Measurements from ENCODE around the gene SLC7A5. TPM values are rescaled to one million over a fixed set of nuclear protein-coding genes. Genes with fewer than 3 reads are reported as not detected.

Gene SLC7A5
- total and polyA plus RNA-seq, 2 of the 13 experiments (the other 11 are each of a cell fraction or from before 2014, with no cell fraction given) = 79.6 to 155 TPM

DNA sequence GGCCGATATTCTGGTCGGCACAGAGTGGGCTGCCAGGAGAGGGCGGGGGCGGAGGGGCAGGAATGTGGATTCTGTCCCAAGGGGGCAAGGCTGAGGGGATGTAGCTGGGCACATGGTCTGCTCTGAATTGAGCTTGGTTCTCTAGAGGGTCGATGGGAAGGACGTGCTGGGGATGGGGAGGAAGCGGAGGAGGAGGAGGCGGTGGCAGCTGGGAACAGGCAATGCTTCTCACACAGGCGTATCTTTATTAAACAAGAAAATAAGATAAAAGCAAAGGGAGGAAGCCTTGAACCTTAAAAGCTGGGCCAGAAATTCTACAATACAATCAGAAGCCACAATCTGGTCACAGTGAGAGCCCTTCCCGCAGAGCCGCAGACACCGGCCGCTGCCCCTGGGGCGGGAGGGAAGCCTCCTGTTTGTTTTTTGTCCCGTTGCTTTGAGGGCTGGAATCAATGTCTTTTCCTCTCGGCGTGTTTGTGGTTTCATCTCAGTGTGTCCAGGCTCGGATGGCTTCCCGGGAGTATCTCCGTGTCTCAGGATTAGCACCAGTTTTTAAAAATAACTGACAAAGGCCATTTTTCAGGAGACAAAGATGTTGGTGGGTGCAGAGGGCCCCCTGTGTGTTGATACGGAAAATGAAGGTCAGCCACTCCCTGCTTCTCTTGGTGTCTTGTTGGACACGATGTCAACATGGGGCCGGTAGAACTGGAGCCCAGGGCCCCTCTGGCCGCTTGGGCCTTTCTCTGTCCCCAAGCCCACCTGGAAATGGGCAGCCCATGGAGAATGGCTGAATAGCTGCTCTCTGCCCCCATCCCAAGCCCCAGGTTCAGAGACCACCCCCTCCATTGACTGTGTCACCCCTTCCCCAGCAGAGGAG, 12.3 kb upstream of the SLC7A5 start (continued):
- TF ChIP-seq E2F5 (CRISPR knock-in tag; conservative IDR thresholded peaks at IDR 0.05) (no peak), ASH2L (IDR thresholded peaks at IDR 0.05; ENCODE audit: insufficient read length, low read depth, low read length) (no peak), RELA (CRISPR knock-in tag; IDR thresholded peaks at IDR 0.05) (no peak), CREM (IDR thresholded peaks at IDR 0.05) (0 out of 2 replicates have a peak, but pooled peaks have one; percentile 15), CREM (CRISPR knock-in tag; IDR thresholded peaks at IDR 0.05) (no peak), ZNF878 (CRISPR knock-in tag; IDR thresholded peaks at IDR 0.05) (0 out of 2 replicates have a peak, but pooled peaks have one; percentile 31), MIER3 (CRISPR knock-in tag; IDR thresholded peaks at IDR 0.05; ENCODE audit: borderline replicate concordance) (no peak), DRAP1 (CRISPR knock-in tag; IDR thresholded peaks at IDR 0.05) (no peak), SKIL (CRISPR knock-in tag; IDR thresholded peaks at IDR 0.05; ENCODE audit: borderline replicate concordance) (no peak), MEIS2 (CRISPR knock-in tag; IDR thresholded peaks at IDR 0.05) (peak; percentile 57; the same call in 1 of the 2 replicates), RBM22 (optimal IDR thresholded peaks at IDR 0.05; ENCODE audit: low read length) (no peak), ZSCAN29 (CRISPR knock-in tag; conservative IDR thresholded peaks at IDR 0.05) (no peak), ZNF101 (CRISPR knock-in tag; IDR thresholded peaks at IDR 0.05; ENCODE audit: borderline replicate concordance, low read depth) (no peak), NFE2 (CRISPR knock-in tag; IDR thresholded peaks at IDR 0.05) (no peak)
- TF ChIP-seq, protein P1, sequence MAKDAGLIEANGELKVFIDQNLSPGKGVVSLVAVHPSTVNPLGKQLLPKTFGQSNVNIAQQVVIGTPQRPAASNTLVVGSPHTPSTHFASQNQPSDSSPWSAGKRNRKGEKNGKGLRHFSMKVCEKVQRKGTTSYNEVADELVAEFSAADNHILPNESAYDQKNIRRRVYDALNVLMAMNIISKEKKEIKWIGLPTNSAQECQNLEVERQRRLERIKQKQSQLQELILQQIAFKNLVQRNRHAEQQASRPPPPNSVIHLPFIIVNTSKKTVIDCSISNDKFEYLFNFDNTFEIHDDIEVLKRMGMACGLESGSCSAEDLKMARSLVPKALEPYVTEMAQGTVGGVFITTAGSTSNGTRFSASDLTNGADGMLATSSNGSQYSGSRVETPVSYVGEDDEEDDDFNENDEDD (CRISPR knock-in tag; IDR thresholded peaks at IDR 0.05; ENCODE audit: borderline replicate concordance) = 0 out of 2 replicates have a peak, but pooled peaks have one; percentile 8
- TF ChIP-seq, protein P2, sequence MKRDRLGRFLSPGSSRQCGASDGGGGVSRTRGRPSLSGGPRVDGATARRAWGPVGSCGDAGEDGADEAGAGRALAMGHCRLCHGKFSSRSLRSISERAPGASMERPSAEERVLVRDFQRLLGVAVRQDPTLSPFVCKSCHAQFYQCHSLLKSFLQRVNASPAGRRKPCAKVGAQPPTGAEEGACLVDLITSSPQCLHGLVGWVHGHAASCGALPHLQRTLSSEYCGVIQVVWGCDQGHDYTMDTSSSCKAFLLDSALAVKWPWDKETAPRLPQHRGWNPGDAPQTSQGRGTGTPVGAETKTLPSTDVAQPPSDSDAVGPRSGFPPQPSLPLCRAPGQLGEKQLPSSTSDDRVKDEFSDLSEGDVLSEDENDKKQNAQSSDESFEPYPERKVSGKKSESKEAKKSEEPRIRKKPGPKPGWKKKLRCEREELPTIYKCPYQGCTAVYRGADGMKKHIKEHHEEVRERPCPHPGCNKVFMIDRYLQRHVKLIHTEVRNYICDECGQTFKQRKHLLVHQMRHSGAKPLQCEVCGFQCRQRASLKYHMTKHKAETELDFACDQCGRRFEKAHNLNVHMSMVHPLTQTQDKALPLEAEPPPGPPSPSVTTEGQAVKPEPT (CRISPR knock-in tag; IDR thresholded peaks at IDR 0.05; ENCODE audit: low read depth) = no peak
- TF ChIP-seq, protein P3, sequence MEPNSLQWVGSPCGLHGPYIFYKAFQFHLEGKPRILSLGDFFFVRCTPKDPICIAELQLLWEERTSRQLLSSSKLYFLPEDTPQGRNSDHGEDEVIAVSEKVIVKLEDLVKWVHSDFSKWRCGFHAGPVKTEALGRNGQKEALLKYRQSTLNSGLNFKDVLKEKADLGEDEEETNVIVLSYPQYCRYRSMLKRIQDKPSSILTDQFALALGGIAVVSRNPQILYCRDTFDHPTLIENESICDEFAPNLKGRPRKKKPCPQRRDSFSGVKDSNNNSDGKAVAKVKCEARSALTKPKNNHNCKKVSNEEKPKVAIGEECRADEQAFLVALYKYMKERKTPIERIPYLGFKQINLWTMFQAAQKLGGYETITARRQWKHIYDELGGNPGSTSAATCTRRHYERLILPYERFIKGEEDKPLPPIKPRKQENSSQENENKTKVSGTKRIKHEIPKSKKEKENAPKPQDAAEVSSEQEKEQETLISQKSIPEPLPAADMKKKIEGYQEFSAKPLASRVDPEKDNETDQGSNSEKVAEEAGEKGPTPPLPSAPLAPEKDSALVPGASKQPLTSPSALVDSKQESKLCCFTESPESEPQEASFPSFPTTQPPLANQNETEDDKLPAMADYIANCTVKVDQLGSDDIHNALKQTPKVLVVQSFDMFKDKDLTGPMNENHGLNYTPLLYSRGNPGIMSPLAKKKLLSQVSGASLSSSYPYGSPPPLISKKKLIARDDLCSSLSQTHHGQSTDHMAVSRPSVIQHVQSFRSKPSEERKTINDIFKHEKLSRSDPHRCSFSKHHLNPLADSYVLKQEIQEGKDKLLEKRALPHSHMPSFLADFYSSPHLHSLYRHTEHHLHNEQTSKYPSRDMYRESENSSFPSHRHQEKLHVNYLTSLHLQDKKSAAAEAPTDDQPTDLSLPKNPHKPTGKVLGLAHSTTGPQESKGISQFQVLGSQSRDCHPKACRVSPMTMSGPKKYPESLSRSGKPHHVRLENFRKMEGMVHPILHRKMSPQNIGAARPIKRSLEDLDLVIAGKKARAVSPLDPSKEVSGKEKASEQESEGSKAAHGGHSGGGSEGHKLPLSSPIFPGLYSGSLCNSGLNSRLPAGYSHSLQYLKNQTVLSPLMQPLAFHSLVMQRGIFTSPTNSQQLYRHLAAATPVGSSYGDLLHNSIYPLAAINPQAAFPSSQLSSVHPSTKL (CRISPR knock-in tag; IDR thresholded peaks at IDR 0.05) = peak; percentile 29; the same call in 1 of the 2 replicates
